A549 treated with RU486 at 1 μM for 4 hours (cell line): ENCODE measurements around the gene ELAC1. TPM values are rescaled to one million over a fixed set of nuclear protein-coding genes. Genes with fewer than 3 reads are reported as not detected.

Source experiments
- total RNA-seq: library from RNA; stranded (reverse); fragments of 200-300 nt; extraction: Qiagen RNA extraction; gene quantifications from 5 replicates; pipeline ENCODE4 v1.2.3, GENCODE V29; 2022; ENCODE audit warnings: low read depth

The ELAC1 gene
- 4.5 to 5.0 TPM (median 4.9 TPM) in 5 replicates for total RNA-seq

DNA sequence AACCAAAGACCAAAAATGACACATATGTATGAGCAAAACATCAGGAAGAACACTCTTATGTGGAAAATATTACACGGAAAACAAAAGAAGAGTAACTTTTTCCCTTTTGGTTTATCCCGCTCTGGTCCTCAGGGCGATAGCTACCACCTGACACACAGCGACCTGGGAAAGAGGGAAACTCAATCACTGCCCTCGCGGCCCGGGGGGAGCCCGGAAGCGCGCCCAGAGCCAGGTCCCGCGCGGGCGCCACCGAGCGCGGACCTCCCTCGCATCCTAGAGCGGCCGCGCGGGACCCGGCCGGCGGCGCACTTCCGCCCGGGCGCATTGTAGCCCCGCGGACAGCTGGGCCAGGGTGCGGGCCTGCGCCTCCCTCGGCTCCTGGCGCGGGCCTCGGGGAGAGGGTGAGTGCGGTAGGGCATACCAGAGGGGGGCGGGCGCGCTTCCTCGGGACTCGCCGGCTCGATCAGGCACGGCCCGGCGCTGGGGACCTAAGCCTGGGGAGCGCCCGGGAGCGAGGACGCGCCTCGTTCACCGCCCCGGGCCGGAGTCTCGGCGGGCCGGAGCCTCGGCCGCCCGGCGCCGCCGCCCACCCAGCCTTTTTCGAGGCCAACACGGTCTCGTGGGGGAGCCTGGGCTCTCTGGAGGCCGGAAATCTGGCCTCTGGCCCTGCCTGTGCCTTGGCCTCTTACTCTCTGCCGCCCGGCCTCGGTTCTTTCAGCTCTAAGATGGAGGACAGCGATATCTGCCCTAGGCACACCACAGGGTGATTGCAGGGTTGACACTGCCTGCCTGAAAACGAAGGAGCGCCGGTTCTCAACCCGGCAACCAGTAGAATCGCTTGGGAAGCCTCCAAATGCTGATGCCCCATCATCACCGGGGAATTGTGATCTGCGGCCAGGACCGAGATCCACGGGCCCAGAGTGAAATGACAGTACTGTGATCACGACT, at the start of gene ELAC1:
ELAC1 (plus strand) TSS at position 327 of the 948 bp plus-strand sequence. CDS start 6,365 bp downstream, outside the sequence.

GRCh38 chr18:51029694-51030536, 62.1 kb downstream of the ELAC1 start, which contains the start of gene SMAD4:
TSS of gene SMAD4 (plus strand) at chr18:51030213. CDS start at chr18:51047047, 16,834 bp downstream.

Other genes with a start within 250 kb of the ELAC1 start
- gene MRO, start 148.0 kb upstream of the ELAC1 start, total RNA-seq, result 0.11 to 0.18 TPM (median 0.15 TPM) in 5 replicates
- gene ME2, start 88.9 kb upstream of the ELAC1 start, total RNA-seq, result 28.0 to 43.5 TPM (median 37.8 TPM) in 5 replicates
- gene SMAD4, start 62.2 kb downstream of the ELAC1 start, total RNA-seq, result 39.6 to 63.0 TPM (median 55.2 TPM) in 5 replicates
- 15.9 to 24.5 TPM (median 20.4 TPM) in 5 replicates for gene MEX3C, start 229.6 kb downstream of the ELAC1 start, total RNA-seq